Kidney (tissue), 14 donors: ENCODE measurements around the gene ASTN2. TPM values are rescaled to one million over a fixed set of nuclear protein-coding genes. Genes with fewer than 3 reads are reported as not detected.

Experiments used
- DNase-seq, 5 donors: peaks; one replicate each; pipeline ENCODE4 v3.0.0-alpha.2; 2013 to 2020
- FAIRE-seq: peaks from 2 replicates; lab custom pipeline; 2012; peaks lifted over from hg19 to GRCh38; lab: Jason Lieb, UNC
- H3K27ac ChIP-seq, 2 donors: one replicate each; pipeline ENCODE4 v1.7.0; 2013; ENCODE audit warnings: low read depth in 2 of 2, low read length in 2 of 2, inconsistent platforms in 1 of 2
- H3K27me3 ChIP-seq: one replicate; pipeline ENCODE4 v1.7.1; 2013; ENCODE audit warnings: low read length, inconsistent platforms; ENCODE audit not compliant: control insufficient read depth, insufficient read depth
- H3K36me3 ChIP-seq, 3 donors: one replicate each; pipeline versions ENCODE4 v1.7.0 to v1.7.1; 2013; ENCODE audit warnings: low read length in 3 of 3, control low read depth in 1 of 3, inconsistent platforms in 1 of 3; ENCODE audit not compliant: insufficient read depth in 3 of 3, control insufficient read depth in 2 of 3
- H3K4me1 ChIP-seq, 3 donors: one replicate each; pipeline versions ENCODE4 v1.7.0 to v1.7.1; 2013; ENCODE audit warnings: low read length in 3 of 3, inconsistent platforms in 1 of 3, low read depth in 1 of 3; ENCODE audit not compliant: control insufficient read depth in 2 of 3, insufficient read depth in 2 of 3
- H3K4me3 ChIP-seq, 3 donors: one replicate each; pipeline versions ENCODE4 v1.7.0 to v1.8.1; 2013; ENCODE audit warnings: low read length in 3 of 3, control low read depth in 1 of 3, inconsistent platforms in 1 of 3
- H3K9ac ChIP-seq, 3 donors: one replicate each; pipeline versions ENCODE4 v1.7.0 to v1.7.1; 2013; ENCODE audit warnings: low read length in 3 of 3, control low read depth in 1 of 3, inconsistent platforms in 1 of 3
- H3K9me3 ChIP-seq, 3 donors: one replicate each; pipeline versions ENCODE4 v1.7.0 to v1.7.1; 2013; ENCODE audit warnings: low read length in 3 of 3, control low read depth in 1 of 3, inconsistent platforms in 1 of 3; ENCODE audit not compliant: control insufficient read depth in 2 of 3, insufficient read depth in 1 of 3
- intact Hi-C: fragments of 100-400 bp; cut with DNase I; formaldehyde crosslinking; loops from one replicate; pipeline ENCODE4 v1.11.1; 2022
- polyA plus RNA-seq: library from polyadenylated mRNA; stranded (reverse); fragments of 350-450 nt; fragmentation: Illumina TruSeq; extraction: RNeasy Lipid Tissue Mini Kit (QIAGEN cat#74804); gene quantifications from one replicate; pipeline ENCODE4 v1.2.3, GENCODE V29; 2014; ENCODE audit warnings: low read depth, low replicate concordance; ENCODE audit not compliant: insufficient read depth
- total RNA-seq: library from RNA; stranded (reverse); fragmentation: NEBNext Ultra II Directional; extraction: Animal tissue kit (Norgen Biotek cat#: 25700); gene quantifications from one replicate; pipeline ENCODE4 v1.2.1, GENCODE V29; 2021
- TF ChIP-seq, protein P1 (sequence below): IDR thresholded peaks from 3 replicates; pipeline ENCODE4 v1.5.1; 2012; ENCODE audit warnings: mild to moderate bottlenecking, moderate library complexity, borderline replicate concordance; ENCODE audit not compliant: insufficient read depth; ENCODE audit errors: extremely low read depth
- donor health status: control.
- donor health status: control.
- donor health status: control.
- donor health status: control.
- donor health status: control.
- donor health status: DM: yes; HTN: yes; CAD: no.
- donor health status: Normal renal cell carcinoma (clear cell type).

Gene ASTN2
- total and polyA plus RNA-seq, 2 donors from 2014 or later = 7.6 to 11.5 TPM

DNA sequence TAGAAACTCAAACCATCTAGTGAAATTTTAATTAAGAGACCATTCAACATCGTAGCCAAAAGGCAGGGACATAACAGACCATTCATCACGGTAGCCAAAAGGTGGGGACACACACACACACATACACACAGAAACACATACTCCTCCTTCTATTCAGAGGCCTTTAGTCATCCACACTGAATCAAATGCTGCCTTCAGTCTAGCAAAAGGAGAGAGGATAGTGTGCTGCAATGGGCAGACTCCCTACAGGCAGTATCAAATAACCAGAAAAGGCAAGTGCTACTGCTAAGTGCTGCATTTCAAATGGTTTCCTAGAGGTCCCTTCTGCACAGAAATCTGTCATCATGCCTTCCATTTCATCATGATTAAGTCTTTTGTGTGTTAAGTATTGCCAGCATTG is 423.8 kb downstream of the ASTN2 start:
- DNase-seq (no peak), FAIRE-seq (no peak)
- TF ChIP-seq, protein P1, sequence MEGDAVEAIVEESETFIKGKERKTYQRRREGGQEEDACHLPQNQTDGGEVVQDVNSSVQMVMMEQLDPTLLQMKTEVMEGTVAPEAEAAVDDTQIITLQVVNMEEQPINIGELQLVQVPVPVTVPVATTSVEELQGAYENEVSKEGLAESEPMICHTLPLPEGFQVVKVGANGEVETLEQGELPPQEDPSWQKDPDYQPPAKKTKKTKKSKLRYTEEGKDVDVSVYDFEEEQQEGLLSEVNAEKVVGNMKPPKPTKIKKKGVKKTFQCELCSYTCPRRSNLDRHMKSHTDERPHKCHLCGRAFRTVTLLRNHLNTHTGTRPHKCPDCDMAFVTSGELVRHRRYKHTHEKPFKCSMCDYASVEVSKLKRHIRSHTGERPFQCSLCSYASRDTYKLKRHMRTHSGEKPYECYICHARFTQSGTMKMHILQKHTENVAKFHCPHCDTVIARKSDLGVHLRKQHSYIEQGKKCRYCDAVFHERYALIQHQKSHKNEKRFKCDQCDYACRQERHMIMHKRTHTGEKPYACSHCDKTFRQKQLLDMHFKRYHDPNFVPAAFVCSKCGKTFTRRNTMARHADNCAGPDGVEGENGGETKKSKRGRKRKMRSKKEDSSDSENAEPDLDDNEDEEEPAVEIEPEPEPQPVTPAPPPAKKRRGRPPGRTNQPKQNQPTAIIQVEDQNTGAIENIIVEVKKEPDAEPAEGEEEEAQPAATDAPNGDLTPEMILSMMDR = no peak
- Histone ChIP-seq H3K4me3 (no peak overlapping the region), H3K4me1 (no peaks in the 10 kb centered on the region), H3K27ac (no peak overlapping the region), H3K9ac (no peak overlapping the region), H3K36me3 (no peaks in the 10 kb centered on the region), H3K27me3 (no peaks in the 10 kb centered on the region), H3K9me3 (no peaks in the 10 kb centered on the region)
- intact Hi-C loops = no loop called here

DNA sequence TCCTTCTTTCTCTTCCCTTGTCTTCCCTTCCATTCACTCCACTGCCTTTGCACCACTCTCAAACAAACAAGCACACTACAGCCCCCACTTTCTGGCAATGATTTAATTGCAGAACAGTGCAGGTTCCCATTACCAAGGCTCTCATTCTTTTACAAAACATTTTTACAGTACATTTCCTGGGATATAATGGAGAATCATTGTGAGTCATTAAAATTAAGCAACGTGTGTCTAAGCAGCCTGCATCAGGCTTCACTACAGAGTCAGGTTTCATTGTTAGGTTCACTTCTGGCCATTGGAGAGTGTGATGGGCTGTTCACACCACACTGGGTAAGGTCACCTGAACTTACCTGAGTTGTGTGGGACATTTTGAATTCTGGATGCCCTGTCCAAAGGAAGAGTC is 424.3 kb downstream of the ASTN2 start:
- no peak overlapping the region for H3K9ac ChIP-seq
- H3K4me1 ChIP-seq = no peaks in the 10 kb centered on the region
- no peak overlapping the region for H3K4me3 ChIP-seq
- DNase-seq = no peak
- H3K36me3 ChIP-seq = no peaks in the 10 kb centered on the region
- TF ChIP-seq, protein P1 = no peak
- intact Hi-C loops = no loop called here
- H3K27ac ChIP-seq = no peak overlapping the region
- H3K9me3 ChIP-seq = no peaks in the 10 kb centered on the region
- no peak for FAIRE-seq
- H3K27me3 ChIP-seq = no peaks in the 10 kb centered on the region

DNA sequence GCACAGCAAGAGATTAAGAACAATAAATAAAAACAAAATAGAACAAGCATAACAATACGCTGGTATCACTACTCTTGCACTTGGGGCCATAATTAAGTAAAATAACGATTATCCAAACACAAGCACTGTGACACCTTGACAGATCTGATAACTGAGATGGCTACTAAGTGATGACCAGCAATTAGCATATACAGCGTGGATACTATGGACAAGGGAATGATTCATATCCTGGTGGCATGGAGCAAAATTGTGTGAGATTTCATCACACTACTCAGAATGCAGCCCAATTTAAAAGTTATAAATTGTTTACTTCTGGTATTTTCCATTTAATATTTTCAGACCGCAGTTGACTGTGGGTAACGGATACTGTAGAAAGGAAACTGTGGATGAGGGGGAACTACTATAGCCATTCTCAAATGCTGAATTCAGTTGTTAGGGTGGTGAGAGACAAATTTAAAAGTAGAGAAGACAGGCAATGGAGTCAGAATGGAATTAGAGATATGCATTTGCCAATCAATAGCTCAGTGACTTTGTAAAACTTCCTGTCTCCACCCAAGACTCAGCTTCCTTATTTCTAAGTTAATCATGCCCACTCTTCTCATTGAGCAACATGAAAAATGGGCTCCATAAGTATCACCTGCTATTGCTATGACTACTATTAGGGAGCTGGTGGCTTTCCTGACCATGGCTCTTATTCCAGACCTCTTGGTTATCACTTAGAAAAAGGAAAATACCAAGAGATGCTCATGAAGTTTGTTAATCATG is 427.0 kb downstream of the ASTN2 start:
- FAIRE-seq (no peak), DNase-seq (no peak)
- Histone ChIP-seq H3K9ac (no peak overlapping the region), H3K36me3 (no peaks in the 10 kb centered on the region), H3K27me3 (no peaks in the 10 kb centered on the region), H3K4me3 (no peak overlapping the region), H3K4me1 (no peaks in the 10 kb centered on the region), H3K9me3 (no peaks in the 10 kb centered on the region), H3K27ac (no peak overlapping the region)
- TF ChIP-seq, protein P1 = no peak
- intact Hi-C loops = no loop called here
